ENCODE measurements around the gene CNBD2.
"Not testable (repeated sequence)": the region's sequence is repeated elsewhere in the genome, so short reads cannot be mapped to it uniquely, and the experiment has no call there.

CNBD2 gene

DNA sequence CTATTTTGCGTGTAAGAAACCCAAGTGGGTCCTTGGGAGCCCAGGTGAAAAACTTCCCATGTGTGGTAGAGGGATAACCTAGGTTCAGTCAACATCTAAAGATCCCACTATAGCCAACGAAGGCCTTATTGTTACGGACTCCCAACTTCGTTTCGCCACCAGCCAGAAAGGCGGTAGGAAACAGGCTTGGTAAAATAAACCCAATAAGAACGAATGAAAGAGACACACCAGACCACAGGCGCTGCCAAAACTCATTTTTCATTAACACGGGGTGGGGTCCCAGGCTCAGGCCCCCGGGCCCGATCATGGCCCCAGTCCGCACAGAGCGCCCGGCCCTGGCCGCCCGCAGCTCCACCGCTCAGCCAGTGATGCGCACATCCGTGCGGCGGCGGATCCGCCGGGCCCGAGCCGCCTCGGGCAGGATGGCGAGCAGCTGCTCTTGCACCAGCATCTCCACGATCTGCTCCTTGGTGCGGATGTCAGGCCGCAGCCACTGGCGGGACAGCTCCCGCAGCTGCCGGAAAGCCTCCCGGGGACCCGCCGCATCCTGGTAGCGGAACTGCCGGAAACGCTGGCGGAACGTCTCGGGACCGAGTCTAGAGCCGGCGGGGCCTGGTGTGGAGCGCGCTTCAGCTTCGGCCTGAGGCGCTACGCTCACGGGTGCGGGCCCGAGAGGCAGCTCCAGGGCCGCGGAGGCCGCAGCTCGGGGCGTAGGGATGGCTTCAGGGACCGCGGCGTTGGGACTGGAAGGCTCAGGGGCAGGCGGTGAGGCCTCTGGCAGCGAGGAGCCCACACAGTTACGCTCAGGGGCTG lies 14.8 kb upstream of the CNBD2 start:
- Histone ChIP-seq H3K4me1 (ENCODE audit: low read depth, poor library complexity, severe bottlenecking) (peaks cover 28% of the 10 kb centered on the region), H3K27me3 (ENCODE audit: insufficient read depth, low read depth) (no peaks in the 10 kb centered on the region), H3K36me3 (ENCODE audit: insufficient read depth) (no peaks in the 10 kb centered on the region), H3K4me3 (IDR thresholded peaks at IDR 0.05; ENCODE audit: insufficient read depth, low read depth, low read length) (no peak overlapping the region), H3K27ac (peak overlapping the region; percentile 99), H3K4me2 (peak overlapping the region; percentile 98), H2AFZ (ENCODE audit: low read depth) (peak overlapping the region; percentile 64), H3K9ac (peak overlapping the region; percentile 97), H3K79me2 (ENCODE audit: insufficient read depth, low read depth) (peaks cover 38% of the 10 kb centered on the region), H4K20me1 (ENCODE audit: insufficient read depth) (0 out of 2 replicates have a peak, but pooled peaks cover 5% of the 10 kb centered on the region)
- TF ChIP-seq, protein P1, sequence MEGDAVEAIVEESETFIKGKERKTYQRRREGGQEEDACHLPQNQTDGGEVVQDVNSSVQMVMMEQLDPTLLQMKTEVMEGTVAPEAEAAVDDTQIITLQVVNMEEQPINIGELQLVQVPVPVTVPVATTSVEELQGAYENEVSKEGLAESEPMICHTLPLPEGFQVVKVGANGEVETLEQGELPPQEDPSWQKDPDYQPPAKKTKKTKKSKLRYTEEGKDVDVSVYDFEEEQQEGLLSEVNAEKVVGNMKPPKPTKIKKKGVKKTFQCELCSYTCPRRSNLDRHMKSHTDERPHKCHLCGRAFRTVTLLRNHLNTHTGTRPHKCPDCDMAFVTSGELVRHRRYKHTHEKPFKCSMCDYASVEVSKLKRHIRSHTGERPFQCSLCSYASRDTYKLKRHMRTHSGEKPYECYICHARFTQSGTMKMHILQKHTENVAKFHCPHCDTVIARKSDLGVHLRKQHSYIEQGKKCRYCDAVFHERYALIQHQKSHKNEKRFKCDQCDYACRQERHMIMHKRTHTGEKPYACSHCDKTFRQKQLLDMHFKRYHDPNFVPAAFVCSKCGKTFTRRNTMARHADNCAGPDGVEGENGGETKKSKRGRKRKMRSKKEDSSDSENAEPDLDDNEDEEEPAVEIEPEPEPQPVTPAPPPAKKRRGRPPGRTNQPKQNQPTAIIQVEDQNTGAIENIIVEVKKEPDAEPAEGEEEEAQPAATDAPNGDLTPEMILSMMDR (conservative IDR thresholded peaks at IDR 0.05; ENCODE audit: low read depth, low read length) = no peak

DNA sequence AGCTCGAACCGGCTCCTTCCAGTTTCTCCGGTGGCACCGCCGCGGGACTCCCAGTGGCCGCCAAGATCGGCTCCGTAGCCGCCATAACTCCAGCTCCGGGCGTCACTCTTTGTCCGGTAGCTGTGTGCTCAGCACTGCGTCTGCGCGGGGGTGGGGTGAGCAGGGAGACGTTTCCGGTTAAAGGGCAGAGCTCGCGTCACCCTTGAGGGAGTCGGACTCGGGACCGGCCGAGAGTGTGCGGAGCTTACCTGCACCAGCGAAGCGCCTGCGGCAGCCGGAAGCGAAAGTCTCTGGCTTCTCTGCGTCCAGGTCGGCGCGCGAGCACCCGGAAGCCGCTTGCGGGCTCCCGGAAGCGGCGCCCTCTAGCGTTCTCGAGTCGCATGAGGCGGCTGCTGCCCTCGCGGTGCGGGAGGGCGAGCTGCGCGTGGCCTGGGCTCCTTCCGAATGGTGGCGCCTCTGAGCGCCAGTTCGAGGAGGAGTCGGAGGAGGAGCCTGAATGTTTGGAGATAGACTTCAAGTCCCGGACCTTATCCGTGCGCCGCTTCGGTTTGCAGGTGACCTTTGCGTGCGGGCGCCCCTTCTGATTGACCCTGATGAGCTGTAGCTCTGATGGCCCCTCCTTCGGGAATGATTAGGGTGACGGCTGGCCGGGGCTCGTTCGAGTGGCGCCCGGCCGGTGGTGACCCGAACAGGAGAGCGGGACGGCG lies 14.0 kb upstream of the CNBD2 start, which contains the start of gene SCAND1:
TSS of gene SCAND1 (minus strand) at position 303 of the 707 bp plus-strand sequence. CDS start at position 85, 218 bp downstream.
- H3K4me3 ChIP-seq (IDR thresholded peaks at IDR 0.05; ENCODE audit: insufficient read depth, low read depth, low read length) = no peak within 1 kb of the TSS
- 0 out of 2 replicates have a peak, but pooled peaks cover 5% of the 10 kb centered on the region for H4K20me1 ChIP-seq (ENCODE audit: insufficient read depth)
- no peaks in the 10 kb centered on the region for H3K36me3 ChIP-seq (ENCODE audit: insufficient read depth)
- no peaks in the 10 kb centered on the region for H3K27me3 ChIP-seq (ENCODE audit: insufficient read depth, low read depth)
- peak within 1 kb of the TSS; percentile 97 for H3K9ac ChIP-seq
- peaks cover 38% of the 10 kb centered on the region for H3K79me2 ChIP-seq (ENCODE audit: insufficient read depth, low read depth)
- peak within 1 kb of the TSS; percentile 64 for H2AFZ ChIP-seq (ENCODE audit: low read depth)
- peak within 1 kb of the TSS; percentile 98 for H3K4me2 ChIP-seq
- TF ChIP-seq, protein P1 (conservative IDR thresholded peaks at IDR 0.05; ENCODE audit: low read depth, low read length) = peak; percentile 78; the same call in 1 of the 2 replicates
- peaks cover 28% of the 10 kb centered on the region for H3K4me1 ChIP-seq (ENCODE audit: low read depth, poor library complexity, severe bottlenecking)
- peak within 1 kb of the TSS; percentile 99 for H3K27ac ChIP-seq

DNA sequence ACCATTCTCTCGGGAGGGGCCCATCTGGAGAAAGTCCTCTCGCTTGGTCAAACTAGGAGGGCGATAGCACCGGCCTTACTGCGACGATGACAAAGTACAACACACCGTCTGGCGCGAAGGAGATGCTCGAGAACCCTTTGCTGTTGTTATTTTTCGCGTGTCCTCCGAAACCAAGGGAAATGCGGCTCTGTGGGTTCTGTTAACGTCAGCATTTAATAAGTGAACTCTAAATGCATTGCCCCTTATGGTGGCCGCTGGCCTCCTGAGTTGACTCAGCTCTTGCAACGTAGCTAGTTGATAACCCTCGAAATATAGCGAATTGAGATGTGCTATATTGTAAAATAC lies 13.5 kb upstream of the CNBD2 start:
- peak overlapping the region; percentile 64 for H2AFZ ChIP-seq (ENCODE audit: low read depth)
- no peak overlapping the region for H3K4me3 ChIP-seq (IDR thresholded peaks at IDR 0.05; ENCODE audit: insufficient read depth, low read depth, low read length)
- peak overlapping the region; percentile 97 for H3K9ac ChIP-seq
- peaks cover 38% of the 10 kb centered on the region for H3K79me2 ChIP-seq (ENCODE audit: insufficient read depth, low read depth)
- H3K36me3 ChIP-seq (ENCODE audit: insufficient read depth) = no peaks in the 10 kb centered on the region
- TF ChIP-seq, protein P1 (conservative IDR thresholded peaks at IDR 0.05; ENCODE audit: low read depth, low read length) = no peak
- peak overlapping the region; percentile 74 for H3K4me2 ChIP-seq
- no peaks in the 10 kb centered on the region for H3K27me3 ChIP-seq (ENCODE audit: insufficient read depth, low read depth)
- H3K27ac ChIP-seq = peak overlapping the region; percentile 99
- peaks cover 28% of the 10 kb centered on the region for H3K4me1 ChIP-seq (ENCODE audit: low read depth, poor library complexity, severe bottlenecking)
- H4K20me1 ChIP-seq (ENCODE audit: insufficient read depth) = 0 out of 2 replicates have a peak, but pooled peaks cover 5% of the 10 kb centered on the region

DNA sequence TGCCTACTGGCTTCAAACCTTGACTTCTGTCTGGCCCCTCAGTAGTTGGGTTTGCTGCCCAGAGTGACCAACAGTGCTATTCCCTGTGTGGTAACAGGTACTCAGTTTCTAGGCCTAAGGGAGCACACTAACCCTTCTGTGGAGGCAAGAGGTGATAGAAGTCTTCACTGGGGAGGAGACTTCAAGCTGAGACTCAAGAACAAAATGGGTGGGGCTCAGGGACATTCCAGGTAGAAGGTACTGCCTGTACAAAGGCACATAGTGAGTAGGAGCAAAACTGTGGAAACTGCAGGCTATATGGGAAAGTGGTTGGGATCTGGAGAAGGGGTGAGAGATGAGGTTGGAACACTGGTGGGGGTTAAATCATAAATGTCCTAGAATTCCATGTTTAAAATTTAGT lies 11.8 kb upstream of the CNBD2 start:
- H2AFZ ChIP-seq (ENCODE audit: low read depth) = no peak overlapping the region
- H3K27ac ChIP-seq = no peak overlapping the region
- no peak overlapping the region for H3K4me3 ChIP-seq (IDR thresholded peaks at IDR 0.05; ENCODE audit: insufficient read depth, low read depth, low read length)
- no peak overlapping the region for H3K4me2 ChIP-seq
- no peaks in the 10 kb centered on the region for H3K27me3 ChIP-seq (ENCODE audit: insufficient read depth, low read depth)
- H3K9ac ChIP-seq = no peak overlapping the region
- H3K36me3 ChIP-seq (ENCODE audit: insufficient read depth) = no peaks in the 10 kb centered on the region
- H3K79me2 ChIP-seq (ENCODE audit: insufficient read depth, low read depth) = peaks cover 30% of the 10 kb centered on the region
- H3K4me1 ChIP-seq (ENCODE audit: low read depth, poor library complexity, severe bottlenecking) = peaks cover 27% of the 10 kb centered on the region
- 0 out of 2 replicates have a peak, but pooled peaks cover 5% of the 10 kb centered on the region for H4K20me1 ChIP-seq (ENCODE audit: insufficient read depth)
- TF ChIP-seq, protein P1 (conservative IDR thresholded peaks at IDR 0.05; ENCODE audit: low read depth, low read length) = no peak

DNA sequence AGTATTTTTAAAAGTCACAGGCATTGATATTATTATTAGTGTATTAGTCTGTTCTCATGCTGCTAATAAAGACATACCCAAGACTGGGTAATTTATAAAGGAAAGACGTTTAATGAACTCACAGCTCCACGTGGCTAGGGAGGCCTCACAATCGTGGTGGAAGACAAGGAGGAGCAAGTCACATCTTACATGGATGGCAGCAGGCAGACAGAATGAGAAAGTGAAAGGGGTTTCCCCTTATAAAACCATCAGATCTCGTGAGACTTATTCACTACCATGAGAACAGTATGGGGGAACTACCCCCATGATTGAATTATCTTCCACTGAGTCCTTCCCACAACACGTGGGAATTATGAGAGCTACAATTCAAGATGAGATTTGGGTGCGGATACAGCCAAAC lies 9.1 kb upstream of the CNBD2 start:
- H4K20me1 ChIP-seq (ENCODE audit: insufficient read depth); H2AFZ ChIP-seq (ENCODE audit: low read depth); H3K36me3 ChIP-seq (ENCODE audit: insufficient read depth); H3K4me3 ChIP-seq (IDR thresholded peaks at IDR 0.05; ENCODE audit: insufficient read depth, low read depth, low read length); H3K9ac ChIP-seq; H3K27ac ChIP-seq; H3K27me3 ChIP-seq (ENCODE audit: insufficient read depth, low read depth); H3K4me2 ChIP-seq; H3K79me2 ChIP-seq (ENCODE audit: insufficient read depth, low read depth): not testable (repeated sequence)
- H3K4me1 ChIP-seq (ENCODE audit: low read depth, poor library complexity, severe bottlenecking) = peaks cover 12% of the 10 kb centered on the region
